GM12878 (cell line): Measurements from ENCODE around the gene DNASE1L3. TPM values are rescaled to one million over a fixed set of nuclear protein-coding genes. Genes with fewer than 3 reads are reported as not detected.

Experiments used
- BACH1 ChIP-seq: fragments of 450-650 bp; IDR thresholded peaks from 2 replicates; pipeline ENCODE4 v1.6.1; 2017; ENCODE audit warnings: mild to moderate bottlenecking, borderline replicate concordance
- BHLHE40 ChIP-seq, 2 experiments: fragments of 450-650 bp in 1 of 2; IDR thresholded peaks; 2 replicates each; pipeline ENCODE4 v1.6.1; 2011 to 2017; ENCODE audit warnings: low read depth in 2 of 2, borderline replicate concordance in 1 of 2, improper control_type of control experiment in 1 of 2, low read length in 1 of 2, mild to moderate bottlenecking in 1 of 2
- E4F1 ChIP-seq: fragments of 450-650 bp; IDR thresholded peaks from 2 replicates; pipeline ENCODE4 v1.6.1; 2018; ENCODE audit warnings: borderline replicate concordance, mild to moderate bottlenecking; ENCODE audit not compliant: partially characterized antibody
- EED ChIP-seq: sonication (generic); IDR thresholded peaks from 2 replicates; pipeline ENCODE4 v1.6.1; 2016; ENCODE audit warnings: antibody characterized with exemption, low read depth
- EP300 ChIP-seq, 2 experiments: fragments of 150-350 bp in 1 of 2; IDR thresholded peaks; 2 replicates each; pipeline ENCODE4 v1.6.1; 2011 to 2012; ENCODE audit warnings: low read depth in 2 of 2, low read length in 2 of 2, borderline replicate concordance in 1 of 2, improper control_type of control experiment in 1 of 2, inconsistent platforms in 1 of 2; ENCODE audit not compliant: control insufficient read depth in 1 of 2
- NFIC ChIP-seq: IDR thresholded peaks from 2 replicates; pipeline ENCODE4 v1.6.1; 2012; ENCODE audit warnings: low read depth, mild to moderate bottlenecking, inconsistent platforms, low read length, moderate library complexity
- RFX5 ChIP-seq: IDR thresholded peaks from 2 replicates; pipeline ENCODE4 v1.6.1; 2011; ENCODE audit warnings: low read depth, low read length, improper control_type of control experiment
- TARDBP ChIP-seq: IDR thresholded peaks from 2 replicates; pipeline ENCODE4 v1.6.1; 2016; ENCODE audit warnings: borderline replicate concordance
- ZNF24 ChIP-seq: fragments of 450-650 bp; IDR thresholded peaks from 2 replicates; pipeline ENCODE4 v1.6.1; 2017; ENCODE audit warnings: antibody characterized with exemption, mild to moderate bottlenecking
- ZZZ3 ChIP-seq: IDR thresholded peaks from 2 replicates; pipeline ENCODE4 v1.6.1; 2011; ENCODE audit warnings: low read depth; ENCODE audit not compliant: control insufficient read depth, insufficient read length
- polyA plus RNA-seq, 11 experiments: library from polyadenylated mRNA; depleted of rRNA in 4 of 11; unstranded in 6 of 11; stranded (reverse) in 5 of 11; fragments of >200 nt; fragmentation: Nextera tagmentation in 4 of 11; fragmentation: Illumina TruSeq in 1 of 11; extraction: Ambion mirVana in 4 of 11; extraction: Trizol in 1 of 11; gene quantifications; 1 replicate in 1 of 11; 2 replicates in 10 of 11; pipeline versions ENCODE4 v1.2.1 to v1.2.3, GENCODE V29; 2011 to 2016; ENCODE audit warnings: inconsistent platforms in 2 of 11, missing spikeins in 2 of 11, low read depth in 1 of 11
- total RNA-seq, 4 experiments: library from RNA; depleted of rRNA in 3 of 4; stranded (reverse); fragments of >200 nt in 3 of 4; fragmentation: Illumina TruSeq in 1 of 4; extraction: Trizol in 1 of 4; gene quantifications; 2 replicates each; pipeline versions ENCODE4 v1.2.1 to v1.2.3, GENCODE V29; 2013 to 2021
- TF ChIP-seq, protein P1 (sequence below): fragments of 450-650 bp; formaldehyde crosslinking; IDR thresholded peaks from 2 replicates; pipeline ENCODE4 v1.4.0; 2020; ENCODE audit warnings: mild to moderate bottlenecking, moderate library complexity
- TF ChIP-seq, protein P2 (sequence below): IDR thresholded peaks from 2 replicates; pipeline ENCODE4 v1.6.1; 2011; ENCODE audit warnings: mild to moderate bottlenecking, low read depth, low read length, moderate library complexity; ENCODE audit not compliant: insufficient replicate concordance

DNASE1L3 gene
- total and polyA plus RNA-seq, 10 of the 15 experiments (the other 5 are each of a cell fraction or from before 2014, with no cell fraction given): 3.2 to 72.1 (median 6.3) TPM

- no peak for TF ChIP-seq EP300 (IDR thresholded peaks at IDR 0.05; ENCODE audit: borderline replicate concordance in 1 of 2, control insufficient read depth in 1 of 2, low read depth in 2 of 2, low read length in 2 of 2)
- no peak for TF ChIP-seq BACH1
- no peak for TF ChIP-seq RFX5
- TF ChIP-seq ZZZ3: no peak
- no peak for TF ChIP-seq ZNF24
- TF ChIP-seq BHLHE40 (IDR thresholded peaks at IDR 0.05; ENCODE audit: borderline replicate concordance in 1 of 2, low read depth in 2 of 2, low read length in 1 of 2): no peak
- TF ChIP-seq, protein P1, sequence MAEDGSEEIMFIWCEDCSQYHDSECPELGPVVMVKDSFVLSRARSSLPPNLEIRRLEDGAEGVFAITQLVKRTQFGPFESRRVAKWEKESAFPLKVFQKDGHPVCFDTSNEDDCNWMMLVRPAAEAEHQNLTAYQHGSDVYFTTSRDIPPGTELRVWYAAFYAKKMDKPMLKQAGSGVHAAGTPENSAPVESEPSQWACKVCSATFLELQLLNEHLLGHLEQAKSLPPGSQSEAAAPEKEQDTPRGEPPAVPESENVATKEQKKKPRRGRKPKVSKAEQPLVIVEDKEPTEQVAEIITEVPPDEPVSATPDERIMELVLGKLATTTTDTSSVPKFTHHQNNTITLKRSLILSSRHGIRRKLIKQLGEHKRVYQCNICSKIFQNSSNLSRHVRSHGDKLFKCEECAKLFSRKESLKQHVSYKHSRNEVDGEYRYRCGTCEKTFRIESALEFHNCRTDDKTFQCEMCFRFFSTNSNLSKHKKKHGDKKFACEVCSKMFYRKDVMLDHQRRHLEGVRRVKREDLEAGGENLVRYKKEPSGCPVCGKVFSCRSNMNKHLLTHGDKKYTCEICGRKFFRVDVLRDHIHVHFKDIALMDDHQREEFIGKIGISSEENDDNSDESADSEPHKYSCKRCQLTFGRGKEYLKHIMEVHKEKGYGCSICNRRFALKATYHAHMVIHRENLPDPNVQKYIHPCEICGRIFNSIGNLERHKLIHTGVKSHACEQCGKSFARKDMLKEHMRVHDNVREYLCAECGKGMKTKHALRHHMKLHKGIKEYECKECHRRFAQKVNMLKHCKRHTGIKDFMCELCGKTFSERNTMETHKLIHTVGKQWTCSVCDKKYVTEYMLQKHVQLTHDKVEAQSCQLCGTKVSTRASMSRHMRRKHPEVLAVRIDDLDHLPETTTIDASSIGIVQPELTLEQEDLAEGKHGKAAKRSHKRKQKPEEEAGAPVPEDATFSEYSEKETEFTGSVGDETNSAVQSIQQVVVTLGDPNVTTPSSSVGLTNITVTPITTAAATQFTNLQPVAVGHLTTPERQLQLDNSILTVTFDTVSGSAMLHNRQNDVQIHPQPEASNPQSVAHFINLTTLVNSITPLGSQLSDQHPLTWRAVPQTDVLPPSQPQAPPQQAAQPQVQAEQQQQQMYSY: no peak
- no peak for TF ChIP-seq NFIC
- TF ChIP-seq, protein P2, sequence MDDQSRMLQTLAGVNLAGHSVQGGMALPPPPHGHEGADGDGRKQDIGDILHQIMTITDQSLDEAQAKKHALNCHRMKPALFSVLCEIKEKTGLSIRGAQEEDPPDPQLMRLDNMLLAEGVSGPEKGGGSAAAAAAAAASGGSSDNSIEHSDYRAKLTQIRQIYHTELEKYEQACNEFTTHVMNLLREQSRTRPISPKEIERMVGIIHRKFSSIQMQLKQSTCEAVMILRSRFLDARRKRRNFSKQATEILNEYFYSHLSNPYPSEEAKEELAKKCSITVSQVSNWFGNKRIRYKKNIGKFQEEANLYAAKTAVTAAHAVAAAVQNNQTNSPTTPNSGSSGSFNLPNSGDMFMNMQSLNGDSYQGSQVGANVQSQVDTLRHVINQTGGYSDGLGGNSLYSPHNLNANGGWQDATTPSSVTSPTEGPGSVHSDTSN: no peak
- no peak for TF ChIP-seq EED
- no peak for TF ChIP-seq E4F1
- no peak for TF ChIP-seq TARDBP
These were observed 25.2 kb upstream of the DNASE1L3 start (continued) for GRCh38 chr3:58235970-58236369.
